ENCODE results near the gene ANO1.

Gene ANO1

GRCh38 chr11:70138403-70138802 lies 60.3 kb downstream of the ANO1 start:
- no peak overlapping the region for H3K4me3 ChIP-seq (ENCODE audit: low read depth, low read length)
- no peak for DNase-seq (ENCODE audit: low read depth)
- TF ChIP-seq CTCF (IDR thresholded peaks at IDR 0.05; ENCODE audit: control insufficient read depth, extremely low read depth, insufficient read depth) = no peak

- TF ChIP-seq CTCF (IDR thresholded peaks at IDR 0.05; ENCODE audit: control insufficient read depth, extremely low read depth, insufficient read depth) = no peak
- no peak for DNase-seq (ENCODE audit: low read depth)
- H3K4me3 ChIP-seq (ENCODE audit: low read depth, low read length) = no peak overlapping the region
These were observed 61.8 kb downstream of the ANO1 start for GRCh38 chr11:70139785-70140410.

DNA sequence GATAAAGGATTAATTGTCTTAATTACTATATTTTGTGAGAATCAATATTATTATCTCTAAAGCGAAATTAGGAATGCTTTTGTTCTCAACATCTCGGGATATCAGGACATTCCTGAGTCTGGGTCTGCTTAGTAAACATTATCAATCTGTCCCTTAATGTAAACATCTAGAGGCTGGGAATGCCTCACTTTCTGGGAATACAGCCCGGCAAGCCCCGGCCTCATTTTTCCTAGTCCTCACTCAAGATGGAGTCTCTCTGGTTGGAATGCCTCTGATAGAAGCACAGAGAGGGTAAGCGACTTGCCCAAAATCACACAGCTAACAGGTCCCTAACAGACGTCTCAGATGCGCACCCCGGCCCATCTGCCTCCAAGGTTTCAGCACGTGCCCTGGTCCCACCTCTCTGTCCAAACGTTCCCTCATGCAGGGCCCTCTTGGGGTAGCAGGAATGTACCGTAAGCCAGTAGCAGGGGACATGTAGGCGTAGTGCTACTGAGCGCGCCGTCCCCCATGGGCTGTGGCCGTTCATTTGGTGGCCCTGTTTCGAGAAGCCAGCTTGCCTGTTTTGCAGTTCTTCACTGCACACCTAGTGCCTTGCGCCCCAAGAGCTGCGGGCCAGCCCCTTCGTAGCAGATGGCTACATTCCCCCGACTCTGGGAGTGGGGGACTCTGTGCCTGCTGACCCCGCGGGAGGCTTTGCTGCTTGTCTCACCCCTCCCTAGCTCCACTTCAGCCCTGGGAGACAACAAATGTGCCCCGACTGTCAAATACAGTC lies 62.8 kb downstream of the ANO1 start:
- TF ChIP-seq CTCF (IDR thresholded peaks at IDR 0.05; ENCODE audit: control insufficient read depth, extremely low read depth, insufficient read depth) = no peak
- no peak overlapping the region for H3K4me3 ChIP-seq (ENCODE audit: low read depth, low read length)
- DNase-seq (ENCODE audit: low read depth) = no peak

DNA sequence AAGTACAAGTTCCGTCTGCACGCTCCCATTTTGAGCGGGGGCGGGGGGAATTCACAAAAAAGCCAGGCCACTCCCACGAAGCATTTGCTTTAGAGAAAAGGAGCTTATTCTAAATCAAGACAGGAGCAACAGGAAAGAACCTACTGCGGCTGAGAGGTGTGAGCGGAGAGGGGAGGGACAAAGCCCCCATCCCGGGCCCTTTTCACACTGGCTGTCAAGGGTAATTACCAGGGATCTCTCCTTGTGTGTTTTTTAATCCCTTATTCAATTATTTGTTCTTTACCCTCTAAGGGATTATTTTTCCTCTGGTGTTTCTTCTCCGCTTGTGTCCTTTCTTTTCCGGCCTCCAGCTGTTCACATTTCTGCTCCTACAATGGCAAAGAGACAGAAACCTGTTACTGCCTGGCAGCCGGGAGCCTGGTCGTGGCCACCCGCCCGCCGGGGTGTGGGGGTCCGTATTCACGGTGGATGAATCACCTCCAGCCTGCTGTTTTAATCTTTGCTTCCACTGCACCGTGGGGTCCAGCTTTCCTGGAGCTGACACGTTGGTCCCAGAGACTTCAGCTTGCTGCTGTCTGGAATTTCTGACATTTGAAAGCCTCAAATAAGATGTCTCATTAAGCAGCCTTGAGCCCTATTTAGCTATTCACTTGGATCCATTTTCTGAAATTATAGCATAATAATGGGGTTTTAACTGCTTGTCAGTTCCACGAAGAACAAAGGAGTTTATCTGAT lies 63.5 kb downstream of the ANO1 start:
- H3K4me3 ChIP-seq (ENCODE audit: low read depth, low read length) = no peak overlapping the region
- TF ChIP-seq CTCF (IDR thresholded peaks at IDR 0.05; ENCODE audit: control insufficient read depth, extremely low read depth, insufficient read depth) = no peak
- DNase-seq (ENCODE audit: low read depth) = no peak

DNA sequence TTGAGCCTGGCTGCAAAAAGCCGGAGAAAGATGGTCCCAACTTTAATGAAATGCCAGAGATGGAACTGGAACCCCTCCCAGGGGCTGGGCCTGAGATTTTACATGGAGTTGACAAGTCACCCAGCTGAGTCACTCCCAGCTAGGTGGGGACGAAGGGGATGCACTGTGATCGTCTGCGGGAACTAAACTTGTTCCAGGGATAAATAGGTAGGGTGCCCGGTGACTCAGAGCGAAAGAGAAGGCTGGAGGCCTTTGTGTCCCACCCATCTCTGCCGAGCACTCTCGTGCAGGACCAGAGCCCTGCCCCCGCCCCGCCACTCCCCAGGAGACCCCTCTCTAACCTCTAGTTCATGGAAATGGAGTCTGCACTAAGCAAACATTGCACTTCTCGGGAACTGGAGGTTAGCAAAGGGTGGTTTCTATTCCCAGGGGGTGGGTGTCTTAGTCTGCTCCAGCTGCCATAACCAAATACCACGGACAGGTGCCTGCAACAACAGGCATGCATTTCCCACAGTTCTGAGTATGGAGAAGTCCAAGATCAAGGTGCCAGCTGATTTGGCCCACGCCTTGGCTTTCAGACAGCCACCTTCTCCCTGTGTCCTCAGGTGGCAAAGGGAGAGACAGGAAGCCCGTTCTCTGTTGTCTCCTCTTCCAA lies 64.2 kb downstream of the ANO1 start:
- H3K4me3 ChIP-seq (ENCODE audit: low read depth, low read length) = no peak overlapping the region
- no peak for DNase-seq (ENCODE audit: low read depth)
- TF ChIP-seq CTCF (IDR thresholded peaks at IDR 0.05; ENCODE audit: control insufficient read depth, extremely low read depth, insufficient read depth) = no peak

DNA sequence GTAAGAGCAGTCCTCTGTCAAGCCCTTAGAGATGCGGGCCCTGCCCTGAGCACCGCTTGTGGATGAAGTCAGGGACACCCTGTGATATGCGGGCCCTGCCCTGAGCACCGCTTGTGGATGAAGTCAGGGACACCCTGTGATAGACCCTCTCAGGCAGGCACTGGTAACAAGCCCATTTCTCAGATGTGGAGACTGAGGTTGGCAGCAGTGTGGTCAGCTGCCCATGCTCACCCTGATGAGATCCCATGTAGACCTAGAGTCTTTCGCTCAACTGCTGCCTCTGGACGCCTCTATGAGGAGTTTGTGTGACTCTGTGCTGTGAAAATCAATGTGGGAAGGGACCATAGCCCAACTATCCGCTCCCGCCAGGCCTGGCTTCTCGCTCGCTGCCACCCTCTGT lies 66.1 kb downstream of the ANO1 start:
- TF ChIP-seq CTCF (IDR thresholded peaks at IDR 0.05; ENCODE audit: control insufficient read depth, extremely low read depth, insufficient read depth) = no peak
- no peak overlapping the region for H3K4me3 ChIP-seq (ENCODE audit: low read depth, low read length)
- no peak for DNase-seq (ENCODE audit: low read depth)

Measured in LNCaP clone FGC (cell line).